ENCODE data around the gene TACSTD2.

DNA sequence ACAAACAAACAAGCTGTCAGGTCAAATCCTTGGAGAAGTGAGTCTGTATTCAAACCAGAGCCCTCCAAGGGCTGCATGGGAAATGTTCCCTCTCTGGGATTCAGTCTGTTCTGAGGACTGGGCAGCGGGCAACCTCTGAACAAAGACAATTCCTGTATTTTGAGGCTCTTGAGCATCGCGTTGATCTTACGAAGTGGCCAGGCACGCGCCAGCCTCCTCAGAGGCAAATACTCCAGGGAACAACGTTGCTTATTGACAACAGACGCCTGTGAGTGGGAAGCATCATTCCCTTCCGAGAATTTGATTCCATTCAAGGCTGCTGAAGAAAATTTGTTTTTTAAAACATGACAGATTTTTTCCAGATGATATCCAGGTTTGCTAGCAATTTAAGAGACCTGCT is 20.0 kb upstream of the TACSTD2 start:
- TF ChIP-seq, protein P1, sequence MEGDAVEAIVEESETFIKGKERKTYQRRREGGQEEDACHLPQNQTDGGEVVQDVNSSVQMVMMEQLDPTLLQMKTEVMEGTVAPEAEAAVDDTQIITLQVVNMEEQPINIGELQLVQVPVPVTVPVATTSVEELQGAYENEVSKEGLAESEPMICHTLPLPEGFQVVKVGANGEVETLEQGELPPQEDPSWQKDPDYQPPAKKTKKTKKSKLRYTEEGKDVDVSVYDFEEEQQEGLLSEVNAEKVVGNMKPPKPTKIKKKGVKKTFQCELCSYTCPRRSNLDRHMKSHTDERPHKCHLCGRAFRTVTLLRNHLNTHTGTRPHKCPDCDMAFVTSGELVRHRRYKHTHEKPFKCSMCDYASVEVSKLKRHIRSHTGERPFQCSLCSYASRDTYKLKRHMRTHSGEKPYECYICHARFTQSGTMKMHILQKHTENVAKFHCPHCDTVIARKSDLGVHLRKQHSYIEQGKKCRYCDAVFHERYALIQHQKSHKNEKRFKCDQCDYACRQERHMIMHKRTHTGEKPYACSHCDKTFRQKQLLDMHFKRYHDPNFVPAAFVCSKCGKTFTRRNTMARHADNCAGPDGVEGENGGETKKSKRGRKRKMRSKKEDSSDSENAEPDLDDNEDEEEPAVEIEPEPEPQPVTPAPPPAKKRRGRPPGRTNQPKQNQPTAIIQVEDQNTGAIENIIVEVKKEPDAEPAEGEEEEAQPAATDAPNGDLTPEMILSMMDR (IDR thresholded peaks at IDR 0.05): no peak
- TF ChIP-seq POLR2A (IDR thresholded peaks at IDR 0.05) (no peak), EP300 (IDR thresholded peaks at IDR 0.05; ENCODE audit: low read depth) (no peak), POLR2AphosphoS5 (IDR thresholded peaks at IDR 0.05) (no peak)

Measured in transverse colon (tissue), 4 donors.